ENCODE measurements around the gene CMTM5. TPM values are rescaled to one million over a fixed set of nuclear protein-coding genes. Genes with fewer than 3 reads are reported as not detected.
"Not testable (repeated sequence)": the region's sequence is repeated elsewhere in the genome, so short reads cannot be mapped to it uniquely, and the experiment has no call there.

Gene CMTM5
- polyA plus RNA-seq, 1 experiment = not detected

- POLR2A ChIA-PET = no interaction called here
- DNase-seq (ENCODE audit: low read depth) = no peak
- CTCF ChIA-PET = interaction anchor here (0.6 to 2.0 kb wide), 6 partner anchors 8 to 57 kb away, joined by 3 to 7 read pairs (median 3); no protein-coding TSS in a partner anchor
- no peaks in the 10 kb centered on the region for H3K36me3 ChIP-seq (ENCODE audit: control insufficient read depth, insufficient read depth, low read length)
- H3K27me3 ChIP-seq (ENCODE audit: control insufficient read depth, insufficient read depth, low read length) = peaks cover 4% of the 10 kb centered on the region
- no peak overlapping the region for H3K4me3 ChIP-seq (ENCODE audit: low read depth, low read length)
- no peak for TF ChIP-seq CTCF (IDR thresholded peaks at IDR 0.05; ENCODE audit: insufficient read depth, low read depth, low read length)
Observed at GRCh38 chr14:23385642-23386265, 8.9 kb downstream of the CMTM5 start.

- POLR2A ChIA-PET; H3K27me3 ChIP-seq (ENCODE audit: control insufficient read depth, insufficient read depth, low read length); H3K4me3 ChIP-seq (ENCODE audit: low read depth, low read length); H3K36me3 ChIP-seq (ENCODE audit: control insufficient read depth, insufficient read depth, low read length); DNase-seq (ENCODE audit: low read depth): not testable (repeated sequence)
- CTCF ChIA-PET = interaction anchor here (1.5 kb wide), 1 partner anchor 8 kb away, joined by 3 read pairs; no protein-coding TSS in a partner anchor
Observed at GRCh38 chr14:23386266-23386657, 9.4 kb downstream of the CMTM5 start.

GRCh38 chr14:23386999-23387398 lies 10.2 kb downstream of the CMTM5 start:
- H3K36me3 ChIP-seq (ENCODE audit: control insufficient read depth, insufficient read depth, low read length) = no peaks in the 10 kb centered on the region
- H3K27me3 ChIP-seq (ENCODE audit: control insufficient read depth, insufficient read depth, low read length) = no peaks in the 10 kb centered on the region; the same call in 1 of the 2 replicates
- no peak overlapping the region for H3K4me3 ChIP-seq (ENCODE audit: low read depth, low read length)
- ChIA-PET CTCF (interaction anchor here (1.5 kb wide), 1 partner anchor 9 kb away, joined by 3 read pairs; no protein-coding TSS in a partner anchor), POLR2A (no interaction called here)
- no peak for TF ChIP-seq CTCF (IDR thresholded peaks at IDR 0.05; ENCODE audit: insufficient read depth, low read depth, low read length)
- no peak for DNase-seq (ENCODE audit: low read depth)

GRCh38 chr14:23387916-23388882 lies 11.4 kb downstream of the CMTM5 start:
- ChIA-PET POLR2A (interaction anchor here (0.6 kb wide), 1 partner anchor 787 kb away, joined by 12 read pairs; no protein-coding TSS in a partner anchor), CTCF (interaction anchor here (1.8 to 2.1 kb wide), 2 partner anchors 8 to 61 kb away, joined by 7 to 10 read pairs; no protein-coding TSS in a partner anchor)
- DNase-seq (ENCODE audit: low read depth) = no peak
- H3K27me3 ChIP-seq (ENCODE audit: control insufficient read depth, insufficient read depth, low read length) = peaks cover 2% of the 10 kb centered on the region; the same call in 1 of the 2 replicates
- H3K36me3 ChIP-seq (ENCODE audit: control insufficient read depth, insufficient read depth, low read length) = no peaks in the 10 kb centered on the region
- H3K4me3 ChIP-seq (ENCODE audit: low read depth, low read length) = no peak overlapping the region
- no peak for TF ChIP-seq CTCF (IDR thresholded peaks at IDR 0.05; ENCODE audit: insufficient read depth, low read depth, low read length)

GRCh38 chr14:23388996-23389395 lies 12.2 kb downstream of the CMTM5 start:
- peaks cover 2% of the 10 kb centered on the region; the same call in 1 of the 2 replicates for H3K27me3 ChIP-seq (ENCODE audit: control insufficient read depth, insufficient read depth, low read length)
- ChIA-PET POLR2A (no interaction called here), CTCF (interaction anchor here (1.8 to 2.1 kb wide), 2 partner anchors 9 to 62 kb away, joined by 7 to 10 read pairs; no protein-coding TSS in a partner anchor)
- H3K36me3 ChIP-seq (ENCODE audit: control insufficient read depth, insufficient read depth, low read length) = no peaks in the 10 kb centered on the region
- no peak overlapping the region for H3K4me3 ChIP-seq (ENCODE audit: low read depth, low read length)
- TF ChIP-seq CTCF (IDR thresholded peaks at IDR 0.05; ENCODE audit: insufficient read depth, low read depth, low read length) = no peak
- no peak for DNase-seq (ENCODE audit: low read depth)

Measured in BJ (cell line).